ENCODE measurements around the gene MRTFA. TPM values are rescaled to one million over a fixed set of nuclear protein-coding genes. Genes with fewer than 3 reads are reported as not detected.

Gene MRTFA
- total and polyA plus RNA-seq, 9 of the 15 experiments (the other 6 are each of a cell fraction or from before 2014, with no cell fraction given): 0.84 to 21.1 (median 3.7) TPM

DNA sequence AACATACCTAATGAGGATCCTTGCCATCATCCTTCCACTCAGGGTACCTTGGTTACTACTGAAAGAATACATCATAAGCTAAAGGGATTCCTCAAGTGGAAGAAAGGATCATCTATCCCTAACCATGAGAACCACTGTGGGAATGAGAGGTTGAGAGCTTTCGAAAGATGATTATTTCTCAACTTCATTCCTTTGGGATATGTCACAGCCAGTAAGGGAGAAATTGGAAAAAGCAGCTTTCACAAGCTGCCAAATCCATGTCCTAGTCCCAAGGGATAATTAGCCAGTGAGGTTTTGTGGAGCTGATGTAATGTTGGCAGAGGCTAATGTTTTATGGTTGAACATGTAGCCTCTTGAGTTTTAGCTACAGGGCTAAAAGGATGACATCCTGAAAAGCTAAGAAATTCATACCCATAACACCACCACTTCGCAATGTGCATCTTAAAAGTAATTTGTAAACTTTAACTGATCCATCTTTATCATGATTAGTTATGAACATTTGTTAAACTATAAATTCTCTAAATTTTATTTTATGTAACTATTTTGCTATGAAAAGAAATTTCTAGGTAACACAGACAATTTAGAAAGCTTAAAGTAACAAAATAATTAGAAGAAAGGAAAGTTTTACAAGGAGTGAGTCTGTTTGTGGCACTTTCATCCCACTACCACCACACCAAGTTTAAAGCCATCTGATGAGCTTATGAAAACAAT is 123.9 kb downstream of the MRTFA start (continued):
- TF ChIP-seq, protein P1, sequence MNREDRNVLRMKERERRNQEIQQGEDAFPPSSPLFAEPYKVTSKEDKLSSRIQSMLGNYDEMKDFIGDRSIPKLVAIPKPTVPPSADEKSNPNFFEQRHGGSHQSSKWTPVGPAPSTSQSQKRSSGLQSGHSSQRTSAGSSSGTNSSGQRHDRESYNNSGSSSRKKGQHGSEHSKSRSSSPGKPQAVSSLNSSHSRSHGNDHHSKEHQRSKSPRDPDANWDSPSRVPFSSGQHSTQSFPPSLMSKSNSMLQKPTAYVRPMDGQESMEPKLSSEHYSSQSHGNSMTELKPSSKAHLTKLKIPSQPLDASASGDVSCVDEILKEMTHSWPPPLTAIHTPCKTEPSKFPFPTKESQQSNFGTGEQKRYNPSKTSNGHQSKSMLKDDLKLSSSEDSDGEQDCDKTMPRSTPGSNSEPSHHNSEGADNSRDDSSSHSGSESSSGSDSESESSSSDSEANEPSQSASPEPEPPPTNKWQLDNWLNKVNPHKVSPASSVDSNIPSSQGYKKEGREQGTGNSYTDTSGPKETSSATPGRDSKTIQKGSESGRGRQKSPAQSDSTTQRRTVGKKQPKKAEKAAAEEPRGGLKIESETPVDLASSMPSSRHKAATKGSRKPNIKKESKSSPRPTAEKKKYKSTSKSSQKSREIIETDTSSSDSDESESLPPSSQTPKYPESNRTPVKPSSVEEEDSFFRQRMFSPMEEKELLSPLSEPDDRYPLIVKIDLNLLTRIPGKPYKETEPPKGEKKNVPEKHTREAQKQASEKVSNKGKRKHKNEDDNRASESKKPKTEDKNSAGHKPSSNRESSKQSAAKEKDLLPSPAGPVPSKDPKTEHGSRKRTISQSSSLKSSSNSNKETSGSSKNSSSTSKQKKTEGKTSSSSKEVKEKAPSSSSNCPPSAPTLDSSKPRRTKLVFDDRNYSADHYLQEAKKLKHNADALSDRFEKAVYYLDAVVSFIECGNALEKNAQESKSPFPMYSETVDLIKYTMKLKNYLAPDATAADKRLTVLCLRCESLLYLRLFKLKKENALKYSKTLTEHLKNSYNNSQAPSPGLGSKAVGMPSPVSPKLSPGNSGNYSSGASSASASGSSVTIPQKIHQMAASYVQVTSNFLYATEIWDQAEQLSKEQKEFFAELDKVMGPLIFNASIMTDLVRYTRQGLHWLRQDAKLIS (CRISPR knock-in tag; IDR thresholded peaks at IDR 0.05): no peak
- TF ChIP-seq ZBTB34 (CRISPR knock-in tag; IDR thresholded peaks at IDR 0.05) (no peak), NFATC3 (IDR thresholded peaks at IDR 0.05) (no peak), HDAC3 (IDR thresholded peaks at IDR 0.05; ENCODE audit: borderline replicate concordance, partially characterized antibody) (no peak), BACH1 (tag; IDR thresholded peaks at IDR 0.05) (no peak), DPF2 (IDR thresholded peaks at IDR 0.05) (no peak), GABPA (tag; conservative IDR thresholded peaks at IDR 0.05; ENCODE audit: low read depth) (no peak), ZNF764 (CRISPR knock-in tag; IDR thresholded peaks at IDR 0.05; ENCODE audit: low read depth) (no peak)
